NCI-H82 treated with DMSO at 0.1 percent for 48 hours (cell line): ENCODE measurements around the gene SGTA.
"Not testable (repeated sequence)": the region's sequence is repeated elsewhere in the genome, so short reads cannot be mapped to it uniquely, and the experiment has no call there.

Experiments used
- DNase-seq: peaks from one replicate; lab custom pipeline; 2025; ENCODE audit not compliant: unreplicated experiment; lab: John Stamatoyannopoulos, UW

Gene SGTA

DNA sequence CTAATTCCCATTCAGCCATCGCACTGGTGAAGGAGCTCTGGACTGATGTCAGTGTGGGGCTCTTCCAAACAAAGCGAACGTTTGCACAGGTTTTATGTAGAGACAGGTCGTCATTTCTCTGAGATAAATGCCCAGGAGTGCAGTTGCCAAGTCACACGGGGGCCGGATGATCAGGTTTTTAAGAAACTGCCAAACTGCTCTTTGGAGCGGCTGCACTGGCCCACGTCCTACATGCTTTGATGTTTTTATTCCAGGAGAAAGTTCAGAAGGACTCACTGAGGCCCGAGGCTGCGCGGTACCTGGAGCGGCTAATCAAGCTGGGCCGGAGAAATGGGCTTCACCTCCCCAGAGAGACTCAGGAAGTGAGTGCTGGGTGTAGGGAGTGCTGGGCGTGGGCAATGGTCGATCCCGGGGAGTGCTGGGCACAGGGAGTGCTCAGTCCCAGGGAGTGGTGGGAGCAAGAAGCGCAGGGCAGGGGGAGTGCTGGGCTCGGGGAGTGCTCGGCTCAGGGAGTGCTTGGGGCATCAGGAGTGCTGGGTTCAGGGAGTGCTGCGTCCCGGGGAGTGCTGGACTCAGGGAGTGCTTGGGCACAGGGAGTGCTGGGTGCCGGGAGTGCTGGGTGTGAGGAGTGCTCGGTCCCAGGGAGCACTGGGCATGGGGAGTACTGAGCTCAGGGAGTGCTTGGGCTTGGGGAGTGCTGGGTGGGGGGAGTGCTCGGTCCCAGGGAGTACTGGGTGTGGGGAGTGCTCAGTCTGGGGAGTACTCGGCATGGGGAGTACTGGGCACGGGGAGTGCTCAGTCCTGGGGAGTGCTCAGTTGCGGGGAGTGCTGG lies 13.0 kb upstream of the SGTA start:
- DNase-seq, result no peak

DNA sequence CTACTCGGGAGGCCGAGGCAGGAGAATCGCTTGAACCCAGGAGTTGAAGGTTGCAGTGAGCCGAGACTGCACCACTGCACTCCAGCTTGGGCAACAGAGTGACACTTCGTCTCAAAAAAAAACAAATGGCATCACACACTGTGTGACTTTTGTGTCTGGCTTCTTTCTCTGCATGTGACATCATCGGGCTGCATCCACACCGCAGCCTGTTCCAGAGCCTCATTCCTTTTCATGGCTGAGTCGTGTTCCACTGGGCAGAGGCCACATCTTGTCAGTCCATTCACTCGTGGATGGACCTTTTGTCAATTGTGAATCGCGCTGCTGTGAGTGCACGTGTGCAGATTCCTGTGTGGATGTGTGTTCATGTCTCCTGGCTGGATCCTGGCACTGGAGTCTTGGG lies 10.5 kb upstream of the SGTA start:
- no peak for DNase-seq

DNA sequence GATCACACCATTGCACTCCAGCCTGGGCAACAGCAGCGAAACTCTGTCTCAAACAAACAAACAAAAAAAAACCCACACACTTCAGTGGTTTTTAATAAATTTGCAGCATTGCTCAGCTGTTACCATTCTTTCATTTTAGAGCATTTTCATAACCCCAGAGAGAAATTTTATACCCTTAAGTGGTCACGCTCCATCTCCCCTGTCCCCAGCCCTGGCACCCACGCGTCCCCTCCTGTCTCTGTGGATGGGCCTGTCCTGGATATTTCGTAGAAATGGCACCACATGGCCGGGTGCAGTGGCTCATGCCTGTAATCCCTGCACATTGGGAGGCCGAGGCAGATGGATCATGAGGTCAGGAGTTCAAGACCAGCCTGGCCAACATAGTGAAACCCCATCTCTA lies 10.1 kb upstream of the SGTA start:
- no peak for DNase-seq

DNA sequence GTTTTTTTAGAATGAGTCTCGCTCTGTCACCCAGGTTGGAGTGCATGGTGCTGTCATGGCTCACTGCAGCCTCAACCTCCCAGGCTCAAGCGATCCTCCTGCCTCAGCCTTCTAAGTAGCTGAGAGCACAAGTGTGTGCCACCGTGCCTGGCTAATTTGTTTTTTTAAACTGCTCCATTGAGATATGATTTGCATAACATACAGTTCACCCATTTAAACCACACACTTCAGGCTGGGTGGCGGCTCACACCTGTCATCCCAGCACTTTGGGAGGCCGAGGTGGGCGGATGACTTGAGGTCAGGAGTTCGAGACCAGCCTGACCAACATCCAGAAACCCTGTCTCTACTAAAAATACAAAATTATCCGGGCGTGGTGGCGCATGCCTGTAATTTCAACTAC lies 9.6 kb upstream of the SGTA start:
- DNase-seq, result not testable (repeated sequence)

DNA sequence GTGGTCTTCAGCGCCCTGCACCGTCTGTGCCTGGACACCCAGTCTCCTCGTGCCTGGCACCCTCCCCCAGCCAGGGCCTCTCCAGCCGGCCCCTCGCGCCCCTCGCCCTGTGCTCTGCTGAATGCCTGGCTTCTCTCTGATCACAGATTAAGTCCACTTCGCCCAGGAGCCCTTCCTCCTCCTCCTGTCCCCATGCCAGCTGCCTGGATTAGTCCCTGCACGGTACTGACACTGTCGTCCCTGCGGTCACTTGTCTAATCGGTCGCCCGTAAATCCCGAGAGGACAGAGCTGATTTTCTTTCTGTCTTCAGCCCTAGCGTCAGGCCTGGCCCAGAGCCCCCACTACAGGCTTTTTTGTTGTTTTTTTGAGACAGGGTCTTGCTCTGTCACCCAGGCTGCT lies 8.8 kb upstream of the SGTA start:
- peak; percentile 10 for DNase-seq

DNA sequence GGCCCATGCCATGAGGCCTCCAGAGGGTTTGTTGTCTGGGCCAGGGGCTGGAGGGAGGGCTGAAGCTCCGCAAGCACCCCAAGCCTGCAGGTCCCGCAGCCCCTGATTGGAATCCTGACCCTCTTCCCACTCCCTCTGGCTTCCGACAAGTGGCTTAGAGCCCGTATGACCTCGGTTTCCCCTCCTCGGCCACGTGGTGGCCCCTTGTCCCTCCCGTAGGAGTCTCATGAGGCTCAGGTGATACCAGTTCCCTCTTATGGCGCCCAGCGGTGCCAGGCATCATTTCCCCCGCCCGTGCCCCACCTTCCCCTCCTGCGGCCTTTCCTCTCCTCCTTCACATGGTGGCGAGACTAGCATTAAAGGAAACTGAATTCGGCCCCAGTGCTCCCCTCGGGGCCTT lies 8.4 kb upstream of the SGTA start:
- no peak for DNase-seq

DNA sequence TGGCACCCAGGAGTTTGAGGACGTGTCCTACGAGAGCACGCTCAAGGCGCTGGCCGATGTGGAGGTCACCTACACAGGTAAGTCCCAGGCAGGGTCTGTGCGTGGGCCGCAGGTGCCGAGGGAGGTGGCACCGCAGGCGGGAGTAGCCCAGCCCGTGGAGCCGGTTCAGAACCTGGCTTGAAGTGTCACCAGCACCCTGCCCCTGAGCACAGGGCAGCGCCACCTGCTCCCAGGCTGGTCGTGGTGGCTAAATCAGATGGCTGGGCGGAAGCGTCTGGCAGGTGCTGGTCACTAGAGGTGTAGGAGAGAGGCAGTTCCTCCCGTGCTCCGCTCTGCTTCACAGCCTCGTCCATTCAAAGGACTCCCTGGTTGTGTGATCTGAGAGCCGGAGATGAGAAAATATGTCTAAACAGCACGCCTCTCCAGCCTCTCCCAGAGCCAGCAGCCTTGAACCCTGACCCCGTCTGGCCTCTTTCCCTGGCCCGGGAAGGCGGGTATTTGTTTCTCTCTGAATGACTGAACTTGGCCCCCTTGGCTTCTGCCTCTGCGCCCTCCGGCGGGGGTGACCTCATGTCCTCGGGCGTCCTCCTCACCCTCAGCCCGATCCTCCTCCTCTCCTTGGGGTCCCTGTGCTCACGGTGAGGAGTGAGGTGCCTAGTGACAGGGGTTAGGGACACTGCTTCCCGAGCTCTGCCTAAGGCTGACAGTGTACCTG lies 7.6 kb upstream of the SGTA start:
- no peak for DNase-seq

DNA sequence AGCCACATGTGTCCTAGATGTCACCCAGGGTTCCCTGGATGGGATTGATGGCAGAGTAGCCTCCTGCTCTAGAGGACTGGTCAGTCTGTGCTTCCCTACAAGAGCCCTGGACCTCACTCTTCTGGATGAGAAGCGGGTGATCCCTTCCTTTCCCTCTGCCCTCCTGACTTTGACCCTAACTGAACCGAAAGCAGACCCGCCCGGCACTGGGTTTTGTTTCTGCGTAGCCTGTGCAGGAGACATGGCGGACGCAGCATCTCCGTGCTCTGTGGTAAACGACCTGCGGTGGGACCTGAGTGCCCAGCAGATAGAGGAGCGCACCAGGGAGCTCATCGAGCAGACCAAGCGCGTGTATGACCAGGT lies 7.1 kb upstream of the SGTA start:
- no peak for DNase-seq

DNA sequence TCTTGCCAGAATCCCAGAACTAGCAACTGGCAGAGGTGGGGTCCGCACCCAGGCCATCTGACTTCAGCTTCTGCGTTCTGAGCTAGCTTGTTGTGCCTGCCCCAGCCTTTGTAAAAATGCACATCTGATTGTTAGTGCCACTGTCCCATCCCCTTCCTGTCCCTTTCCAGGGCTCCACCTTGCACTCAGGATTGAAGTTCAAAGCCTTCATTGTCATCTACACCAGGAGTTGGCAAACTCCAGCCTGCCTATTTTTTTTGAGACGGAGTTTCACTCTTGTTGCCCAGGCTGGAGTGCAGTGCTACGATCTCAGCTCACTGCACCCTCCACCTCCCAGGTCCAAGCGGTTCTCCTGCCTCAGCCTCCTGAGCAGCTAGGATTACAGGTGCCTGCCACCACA lies 5.2 kb upstream of the SGTA start:
- DNase-seq, result no peak

DNA sequence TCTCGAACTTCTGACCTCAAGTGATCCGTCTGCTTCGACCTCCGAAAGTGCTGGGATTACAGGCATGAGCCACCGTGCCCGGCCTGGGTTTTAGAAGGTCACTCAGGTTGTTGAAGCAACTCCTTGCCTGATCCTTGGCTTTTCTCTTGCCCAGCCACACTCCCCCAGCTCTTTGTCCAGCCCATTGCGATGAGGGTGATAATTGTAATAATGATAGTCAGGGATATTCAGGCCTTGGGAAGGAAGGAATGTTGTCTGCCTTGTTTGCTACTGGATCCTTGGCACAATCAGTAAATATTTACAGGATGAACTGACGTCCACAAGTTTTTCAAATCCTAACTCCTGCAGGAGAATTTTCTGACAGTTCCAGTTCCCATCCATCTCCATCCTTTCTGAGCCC lies 4.0 kb upstream of the SGTA start:
- no peak for DNase-seq

DNA sequence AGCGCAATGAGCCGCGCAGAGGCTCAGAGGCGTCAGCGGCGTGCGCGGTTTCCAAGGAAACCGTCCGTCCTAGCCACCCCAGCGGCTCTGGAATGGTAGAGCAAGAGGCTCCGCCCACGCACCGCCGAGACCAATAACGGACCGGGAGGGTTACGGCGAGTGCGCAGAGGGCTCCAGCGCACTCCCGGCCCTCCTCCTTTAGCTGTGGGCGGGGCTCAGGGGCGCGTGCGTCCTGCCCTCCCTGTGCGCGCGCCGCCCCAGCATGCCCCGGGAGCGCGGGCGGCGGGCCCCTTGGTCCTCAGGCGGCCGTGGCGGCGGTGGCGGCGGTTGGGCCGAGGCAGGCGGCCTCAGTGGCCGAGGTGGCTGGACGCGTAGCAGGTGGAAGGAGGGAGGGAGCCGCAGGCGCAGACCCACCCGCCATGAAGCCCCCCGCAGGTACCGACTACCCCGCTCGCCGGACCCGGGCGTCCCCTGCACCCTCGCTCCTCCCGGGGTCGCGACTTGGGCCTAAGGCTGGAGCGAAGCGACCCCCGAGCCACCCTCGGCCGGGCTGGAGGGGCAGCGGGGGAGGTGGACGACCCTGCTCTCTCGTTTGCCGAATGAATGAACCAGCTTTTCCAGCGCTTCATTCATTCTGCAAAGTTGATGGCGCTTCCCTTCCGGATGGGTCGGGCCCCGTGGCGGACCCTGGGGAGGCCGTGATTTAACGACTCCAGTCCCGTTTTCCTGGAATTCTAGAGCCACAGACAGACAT lies 2.3 kb upstream of the SGTA start, which contains the start of gene THOP1:
THOP1 (plus strand) TSS at position 260 of the 754 bp plus-strand sequence; CDS start at position 420, 160 bp downstream.
- peak; percentile 87 for DNase-seq

DNA sequence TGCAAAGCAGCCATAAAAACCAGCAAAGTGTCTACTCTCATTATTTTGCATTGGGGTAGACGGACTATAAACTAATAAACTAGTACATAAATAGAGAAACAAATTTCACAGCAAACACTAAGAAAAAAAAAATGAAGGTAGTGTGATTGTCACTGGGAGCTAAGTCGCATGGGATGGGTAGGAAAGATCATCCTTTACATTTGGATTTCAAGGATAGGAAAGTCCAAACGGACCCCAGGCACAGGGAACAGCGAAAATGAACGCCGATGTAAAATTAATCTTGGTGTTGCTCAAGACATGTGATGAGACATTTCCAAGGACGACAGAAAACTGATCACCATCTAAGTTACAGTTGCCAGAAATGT lies 690 bp upstream of the SGTA start:
- DNase-seq, result no peak

DNA sequence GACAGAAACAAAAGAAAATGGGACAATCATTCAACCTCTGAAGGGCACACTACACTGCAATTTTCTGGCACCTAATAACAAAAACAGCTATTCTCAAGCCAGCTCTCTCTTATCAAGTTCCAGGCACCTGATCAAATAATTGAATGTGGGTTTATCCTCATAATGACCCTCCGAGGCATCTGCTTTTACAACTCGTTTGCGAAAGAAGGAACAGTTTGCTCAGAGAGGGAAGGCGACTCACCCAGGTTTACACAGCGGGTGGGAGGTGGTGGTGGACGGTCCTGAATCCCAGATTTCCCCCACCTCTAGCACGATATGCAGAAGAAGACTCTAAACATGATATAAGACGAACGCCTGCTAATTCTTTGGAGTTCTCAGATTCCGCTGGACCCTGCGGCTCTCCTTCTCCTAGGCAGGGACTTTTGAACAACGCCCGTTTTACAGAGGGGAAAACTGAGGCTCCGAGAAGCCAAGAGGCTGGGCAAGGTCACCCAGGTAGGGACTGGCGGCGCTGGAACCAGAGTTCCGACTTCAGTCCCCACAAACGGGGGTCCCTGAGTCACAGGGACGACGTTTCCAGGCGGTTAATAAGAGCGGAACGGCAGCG lies 641 bp downstream of the SGTA start:
- no peak for DNase-seq

DNA sequence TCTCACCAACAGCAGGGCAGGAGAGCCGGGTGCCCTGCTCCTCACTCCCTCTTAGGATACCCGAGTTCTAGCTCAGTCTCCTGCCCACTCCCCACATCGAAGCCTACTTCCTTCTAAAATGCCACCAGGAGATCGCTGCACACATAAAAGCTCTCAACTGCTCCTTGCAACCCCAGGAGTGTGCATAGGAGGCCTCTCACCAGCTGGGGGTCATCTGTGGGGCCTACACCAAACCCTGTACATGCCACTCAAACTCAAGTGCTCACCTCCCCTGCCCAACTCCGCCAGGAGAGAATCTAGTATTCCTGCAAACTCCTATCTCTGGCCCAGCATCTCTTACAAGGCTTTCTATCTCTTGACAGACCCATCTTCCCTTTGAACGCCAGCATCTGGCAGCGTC lies 2.8 kb downstream of the SGTA start:
- no peak for DNase-seq

DNA sequence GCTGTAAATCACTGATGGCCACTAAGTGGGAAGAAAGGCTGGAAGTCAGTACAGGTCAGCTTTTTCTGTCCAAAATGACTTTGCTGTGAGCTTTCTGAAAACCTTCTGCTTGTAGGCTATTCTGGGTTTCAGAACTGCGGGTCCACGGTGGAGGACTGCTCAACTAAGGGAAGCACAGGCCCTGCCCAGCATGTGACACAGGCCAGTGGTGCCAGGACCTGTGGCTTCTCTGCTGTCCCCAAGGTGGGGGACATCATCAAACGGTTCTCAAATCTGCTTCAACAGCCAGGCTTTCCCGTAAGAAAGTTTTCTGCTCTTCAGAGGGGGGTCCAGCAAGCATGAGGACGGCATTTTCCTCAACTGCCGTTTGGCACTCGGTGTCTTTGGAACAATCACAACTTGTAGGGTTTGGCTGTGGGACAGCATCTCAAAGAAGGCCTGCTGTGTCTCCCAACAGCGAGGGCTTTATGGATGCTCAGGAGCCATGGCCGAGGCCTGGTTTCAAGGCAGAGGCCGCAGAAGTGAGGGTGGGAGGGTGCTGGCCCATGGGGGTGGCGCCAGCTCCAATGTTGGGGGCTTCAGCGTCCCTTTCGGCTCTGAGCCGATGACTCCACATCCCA lies 3.8 kb downstream of the SGTA start:
- DNase-seq, result no peak

DNA sequence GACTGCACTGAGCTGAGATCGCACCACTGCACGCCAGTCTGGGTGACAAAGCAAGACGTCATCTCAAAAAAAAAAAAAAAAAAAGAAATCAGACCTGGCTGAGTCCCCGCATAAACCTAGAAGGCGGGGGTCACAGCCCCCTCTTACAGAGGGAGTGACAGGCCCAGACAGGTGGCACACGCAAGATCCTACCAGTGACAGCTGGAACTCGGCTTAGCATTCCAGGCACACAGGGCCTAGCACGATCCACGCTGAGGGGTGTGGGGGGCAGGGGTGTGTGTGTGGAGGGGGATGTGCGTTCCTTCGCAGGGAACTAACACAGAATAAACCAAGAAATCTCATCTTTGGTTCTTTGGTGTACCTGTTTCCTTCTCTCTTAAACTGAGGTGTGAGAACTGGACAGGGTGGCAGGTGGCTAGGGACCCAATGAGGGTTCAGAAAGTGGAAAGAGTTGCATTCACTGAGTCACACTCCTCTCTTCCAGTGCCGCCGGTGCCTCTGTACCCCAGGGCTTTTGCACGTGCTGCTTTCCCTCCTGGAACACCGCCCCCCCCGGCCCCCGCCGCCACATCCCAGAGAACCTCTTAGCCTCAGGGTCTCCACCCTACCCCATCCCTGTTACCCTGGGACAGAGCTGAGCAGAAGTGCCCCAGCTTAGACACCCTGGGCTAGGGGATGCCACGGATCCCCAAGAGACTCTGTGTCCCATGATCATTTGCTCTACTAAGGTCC lies 5.0 kb downstream of the SGTA start:
- DNase-seq, result peak; percentile 1

DNA sequence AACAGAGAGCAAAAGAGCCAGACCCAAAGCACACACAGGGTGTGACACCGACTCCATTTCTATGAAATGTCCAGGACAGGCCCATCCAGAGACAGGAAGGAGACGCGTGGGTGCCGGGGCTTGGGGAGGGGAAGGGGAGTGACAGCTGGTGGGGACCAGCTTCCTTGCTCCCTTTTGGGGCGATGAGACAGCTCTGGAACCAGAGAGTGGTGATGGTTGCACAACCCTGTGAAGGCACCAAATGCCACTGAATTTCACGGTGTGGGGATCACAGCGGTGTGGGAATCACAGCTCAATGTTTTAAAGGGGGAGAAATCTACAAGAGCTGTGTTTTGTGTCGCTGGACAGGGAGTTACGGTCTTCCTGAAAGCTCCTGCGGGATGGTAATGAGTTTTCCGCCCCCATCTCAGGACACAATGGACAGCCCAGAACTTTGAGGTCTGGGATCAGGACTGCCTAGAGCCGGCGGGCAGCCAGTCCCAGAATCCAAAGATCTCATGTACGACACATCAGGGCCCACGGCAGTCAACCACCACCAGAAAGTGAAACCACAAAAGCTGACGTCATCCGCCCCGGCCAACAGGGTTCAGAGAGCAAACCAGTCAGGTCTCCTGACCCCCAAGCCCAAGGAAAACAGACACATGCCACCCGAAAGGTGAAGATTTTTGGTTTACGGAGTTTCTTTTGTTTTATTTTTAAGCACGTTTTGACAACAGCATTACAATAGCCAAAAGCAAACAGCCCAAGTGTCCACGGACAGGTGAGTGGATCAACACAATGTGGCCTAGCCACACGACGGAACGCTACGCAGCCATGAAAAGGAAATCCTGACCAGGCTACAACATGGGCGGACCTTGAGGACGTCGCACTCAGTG lies 7.3 kb downstream of the SGTA start:
- DNase-seq, result no peak

DNA sequence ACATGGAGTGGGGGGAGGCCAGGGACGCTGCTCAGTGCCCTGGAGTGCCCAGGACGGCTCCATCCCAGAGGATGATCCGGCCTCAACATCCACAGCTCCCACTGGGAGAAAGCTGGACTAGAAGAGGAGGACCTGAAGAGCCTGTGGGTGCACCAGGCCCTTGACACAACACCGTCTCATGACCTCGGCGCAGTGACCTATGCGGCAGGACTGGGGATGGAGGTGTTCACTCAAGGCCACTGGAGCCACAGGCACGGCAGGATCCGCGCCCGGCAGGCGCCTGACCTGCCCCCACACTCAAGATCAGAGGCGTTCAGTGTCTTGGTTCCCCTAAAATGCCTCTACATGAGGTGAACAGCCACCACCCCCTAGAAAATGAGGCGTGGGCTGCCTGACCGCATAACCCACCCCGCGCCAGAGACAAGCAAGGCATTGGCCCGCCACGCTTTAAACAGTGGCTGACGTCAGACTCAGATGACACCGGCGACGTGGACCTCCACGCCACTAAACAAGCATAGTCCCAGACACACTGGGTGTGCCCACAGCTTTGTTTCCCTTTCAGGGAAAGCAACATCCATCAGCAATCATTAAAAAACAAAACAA lies 8.0 kb downstream of the SGTA start:
- DNase-seq, result no peak

DNA sequence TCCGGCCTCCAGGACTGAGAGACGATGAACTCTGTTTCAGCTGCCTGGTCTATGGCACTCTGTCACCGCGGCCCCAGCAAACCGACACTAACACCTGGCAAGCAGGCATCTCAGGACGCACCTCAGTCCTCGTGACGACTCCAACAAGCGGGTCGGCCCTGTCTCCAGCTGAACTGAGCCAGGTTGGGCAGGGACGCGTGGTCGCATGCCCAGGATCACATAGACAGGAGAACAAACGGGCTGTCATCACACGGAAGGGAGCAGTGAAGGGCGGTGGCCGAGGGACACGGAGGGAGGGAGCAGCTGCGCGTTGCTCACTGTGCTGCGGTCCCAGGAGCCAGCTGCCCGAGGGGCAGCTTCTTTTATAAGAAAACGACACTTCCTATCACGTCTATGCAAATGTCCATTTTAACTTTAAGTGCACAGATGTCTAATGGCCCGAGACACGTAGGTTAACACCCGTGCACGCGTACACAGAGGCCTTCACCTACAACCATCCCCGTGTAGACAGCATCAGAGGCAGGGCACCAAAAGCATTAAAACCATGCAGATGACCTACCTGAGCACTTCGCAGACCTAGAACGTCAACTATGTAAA lies 8.9 kb downstream of the SGTA start:
- DNase-seq, result no peak
